ENCODE data around the gene GPR12.

The GPR12 gene

GRCh38 chr13:26760832-26761582, 421 bp upstream of the GPR12 start:
- no peaks in the 10 kb centered on the region for H3K36me3 ChIP-seq (ENCODE audit: insufficient read depth, low read length)
- no peaks in the 10 kb centered on the region for H4K20me1 ChIP-seq (ENCODE audit: insufficient read depth, low read length)
- no peaks in the 10 kb centered on the region for H3K27me3 ChIP-seq (ENCODE audit: insufficient read depth, low read length)
- H3K4me1 ChIP-seq (ENCODE audit: insufficient read depth, low read length, severe bottlenecking), result no peaks in the 10 kb centered on the region
- no peak overlapping the region for H3K27ac ChIP-seq (ENCODE audit: low read depth, low read length, poor library complexity, severe bottlenecking)
- H3K4me2 ChIP-seq (ENCODE audit: low read length), result no peak overlapping the region
- no peaks in the 10 kb centered on the region for H3K9me3 ChIP-seq (ENCODE audit: low read length)
- H3K79me2 ChIP-seq (ENCODE audit: insufficient read depth, low read length), result no peaks in the 10 kb centered on the region
- TF ChIP-seq CTCF (IDR thresholded peaks at IDR 0.05; ENCODE audit: low read length) (no peak), EZH2 (IDR thresholded peaks at IDR 0.05; ENCODE audit: borderline replicate concordance, low read length) (no peak)
- H3F3A ChIP-seq (ENCODE audit: insufficient read depth, low read length), result no peaks in the 10 kb centered on the region
- H3K9ac ChIP-seq (ENCODE audit: low read length), result no peak overlapping the region
- no peaks in the 10 kb centered on the region for H3K9me2 ChIP-seq (ENCODE audit: low read depth, low read length)
- no peak overlapping the region for H3K4me3 ChIP-seq (ENCODE audit: low read depth, low read length, poor library complexity, severe bottlenecking)
- no peak overlapping the region for H2AFZ ChIP-seq (ENCODE audit: low read length)

- no peaks in the 10 kb centered on the region for H3K9me2 ChIP-seq (ENCODE audit: low read depth, low read length)
- H3K4me1 ChIP-seq (ENCODE audit: insufficient read depth, low read length, severe bottlenecking), result no peaks in the 10 kb centered on the region
- no peaks in the 10 kb centered on the region for H4K20me1 ChIP-seq (ENCODE audit: insufficient read depth, low read length)
- no peak overlapping the region for H3K4me3 ChIP-seq (ENCODE audit: low read depth, low read length, poor library complexity, severe bottlenecking)
- no peaks in the 10 kb centered on the region for H3F3A ChIP-seq (ENCODE audit: insufficient read depth, low read length)
- H3K4me2 ChIP-seq (ENCODE audit: low read length), result no peak overlapping the region
- H3K27me3 ChIP-seq (ENCODE audit: insufficient read depth, low read length), result no peaks in the 10 kb centered on the region
- no peak overlapping the region for H3K27ac ChIP-seq (ENCODE audit: low read depth, low read length, poor library complexity, severe bottlenecking)
- H3K9ac ChIP-seq (ENCODE audit: low read length), result no peak overlapping the region
- no peak for TF ChIP-seq CTCF (IDR thresholded peaks at IDR 0.05; ENCODE audit: low read length)
- no peak for TF ChIP-seq EZH2 (IDR thresholded peaks at IDR 0.05; ENCODE audit: borderline replicate concordance, low read length)
- H2AFZ ChIP-seq (ENCODE audit: low read length), result no peak overlapping the region
- no peaks in the 10 kb centered on the region for H3K79me2 ChIP-seq (ENCODE audit: insufficient read depth, low read length)
- H3K9me3 ChIP-seq (ENCODE audit: low read length), result no peaks in the 10 kb centered on the region
- no peaks in the 10 kb centered on the region for H3K36me3 ChIP-seq (ENCODE audit: insufficient read depth, low read length)
Measured at GRCh38 chr13:26759249-26759906, 1.2 kb downstream of the GPR12 start.

GRCh38 chr13:26758496-26759157, 2.0 kb downstream of the GPR12 start:
- H4K20me1 ChIP-seq (ENCODE audit: insufficient read depth, low read length), result no peaks in the 10 kb centered on the region
- no peaks in the 10 kb centered on the region for H3K79me2 ChIP-seq (ENCODE audit: insufficient read depth, low read length)
- H3K9me3 ChIP-seq (ENCODE audit: low read length), result no peaks in the 10 kb centered on the region
- no peak overlapping the region for H2AFZ ChIP-seq (ENCODE audit: low read length)
- H3K36me3 ChIP-seq (ENCODE audit: insufficient read depth, low read length), result no peaks in the 10 kb centered on the region
- no peaks in the 10 kb centered on the region for H3K27me3 ChIP-seq (ENCODE audit: insufficient read depth, low read length)
- H3F3A ChIP-seq (ENCODE audit: insufficient read depth, low read length), result no peaks in the 10 kb centered on the region
- no peak overlapping the region for H3K9ac ChIP-seq (ENCODE audit: low read length)
- TF ChIP-seq EZH2 (IDR thresholded peaks at IDR 0.05; ENCODE audit: borderline replicate concordance, low read length) (no peak), CTCF (IDR thresholded peaks at IDR 0.05; ENCODE audit: low read length) (no peak)
- no peaks in the 10 kb centered on the region for H3K4me1 ChIP-seq (ENCODE audit: insufficient read depth, low read length, severe bottlenecking)
- no peak overlapping the region for H3K27ac ChIP-seq (ENCODE audit: low read depth, low read length, poor library complexity, severe bottlenecking)
- H3K9me2 ChIP-seq (ENCODE audit: low read depth, low read length), result no peaks in the 10 kb centered on the region
- H3K4me2 ChIP-seq (ENCODE audit: low read length), result no peak overlapping the region
- no peak overlapping the region for H3K4me3 ChIP-seq (ENCODE audit: low read depth, low read length, poor library complexity, severe bottlenecking)

All from OCI-LY1 (cell line).